Ectodermal cell (in vitro differentiated cells): ENCODE measurements around the gene SPTBN4.

Experiments used
- H3K27ac ChIP-seq: 2 replicates; pipeline ENCODE4 v1.7.0; 2013; ENCODE audit warnings: mild to moderate bottlenecking, low read depth, low read length; ENCODE audit not compliant: insufficient read depth, poor library complexity, severe bottlenecking
- H3K27me3 ChIP-seq: 2 replicates; pipeline ENCODE4 v1.7.0; 2013; ENCODE audit warnings: mild to moderate bottlenecking, low read length; ENCODE audit not compliant: insufficient read depth, control insufficient read depth, poor library complexity, severe bottlenecking
- H3K36me3 ChIP-seq: one replicate; pipeline ENCODE4 v1.7.0; 2013; ENCODE audit warnings: low read length; ENCODE audit not compliant: control insufficient read depth, insufficient read depth
- H3K4me1 ChIP-seq: one replicate; pipeline ENCODE4 v1.7.0; 2013; ENCODE audit warnings: low read length; ENCODE audit not compliant: control insufficient read depth, insufficient read depth
- H3K4me3 ChIP-seq: 2 replicates; pipeline ENCODE4 v1.7.0; 2013; ENCODE audit warnings: low read depth, low read length, control low read depth; ENCODE audit not compliant: insufficient read depth
- H3K9me3 ChIP-seq: 2 replicates; pipeline ENCODE4 v1.7.0; 2013; ENCODE audit warnings: mild to moderate bottlenecking, low read length, moderate library complexity; ENCODE audit not compliant: control insufficient read depth
- WGBS, 2 experiments: methylation state at CpG; one replicate each; pipeline ENCODE4 v1.1.7; 2013; ENCODE audit warnings: missing lambda C conversion rate in 2 of 2; 5-methylcytosine and 5-hydroxymethylcytosine counted together

Gene SPTBN4

DNA sequence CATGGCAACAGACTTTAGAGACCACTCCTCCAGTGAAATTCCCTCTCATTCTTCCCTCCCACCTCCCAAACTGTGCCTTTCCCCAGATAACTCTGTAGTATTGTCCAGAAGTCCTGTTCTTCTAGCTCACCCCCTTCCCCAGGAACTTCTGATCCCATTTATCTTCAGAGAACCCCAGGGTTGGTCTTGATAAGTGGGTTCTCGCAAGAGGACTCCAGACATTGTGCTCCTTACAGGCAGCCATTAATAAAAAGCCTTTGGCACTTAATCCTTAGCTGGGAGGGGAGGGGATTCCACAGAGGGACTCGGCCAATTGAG lies 136.2 kb downstream of the SPTBN4 start:
- H3K27ac ChIP-seq = peak overlapping the region; percentile 89
- 34 to 46% methylated on average over 2 of the region's 2 CpGs for WGBS, 2 experiments
- peaks cover 81% of the 10 kb centered on the region for H3K27me3 ChIP-seq
- H3K36me3 ChIP-seq = no peaks in the 10 kb centered on the region
- peaks cover 52% of the 10 kb centered on the region for H3K4me1 ChIP-seq
- no peaks in the 10 kb centered on the region for H3K9me3 ChIP-seq
- H3K4me3 ChIP-seq = peak overlapping the region; percentile 39

DNA sequence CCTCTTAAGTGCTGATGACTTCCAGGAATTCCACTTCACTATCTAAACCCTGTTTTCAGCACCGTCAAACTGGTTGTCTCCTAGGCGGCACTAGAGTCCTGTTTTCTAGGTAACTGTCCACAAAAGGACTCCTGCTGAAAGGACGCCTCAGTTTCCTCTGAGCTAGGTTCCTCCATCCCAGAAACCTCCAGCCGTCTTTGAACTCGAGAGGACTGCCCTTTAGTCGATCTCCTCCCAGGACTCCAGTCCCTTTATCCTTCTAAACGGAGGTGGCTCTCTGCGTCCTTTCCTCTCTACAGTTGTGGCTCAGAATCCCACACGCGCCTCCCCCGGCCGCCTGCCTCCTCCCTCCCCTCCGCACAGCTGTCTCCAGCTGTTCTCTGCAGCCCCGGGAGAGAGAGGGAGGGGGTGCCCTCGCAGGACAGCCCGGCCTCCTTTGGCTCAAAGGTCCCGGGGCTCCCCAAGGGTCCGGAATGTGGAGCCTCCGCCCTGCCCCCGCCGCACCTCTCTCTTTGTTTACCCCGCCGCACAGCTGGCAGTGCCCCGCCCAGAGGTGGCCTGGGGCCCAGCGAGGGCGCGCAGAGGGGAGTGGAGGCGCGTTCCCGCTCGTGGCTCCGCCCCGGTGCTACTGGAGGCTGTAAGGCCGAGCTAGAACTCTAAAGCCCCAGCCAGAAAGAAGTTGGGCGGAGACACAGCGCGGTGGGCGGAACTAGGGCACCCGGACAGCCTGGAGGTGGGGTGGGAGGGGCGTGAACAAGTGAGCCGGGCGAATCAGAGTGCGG lies 136.8 kb downstream of the SPTBN4 start:
- no peaks in the 10 kb centered on the region for H3K9me3 ChIP-seq
- H3K27me3 ChIP-seq = peaks cover 87% of the 10 kb centered on the region
- peaks cover 52% of the 10 kb centered on the region for H3K4me1 ChIP-seq
- 1% methylated on average over 43 of the region's 43 CpGs for WGBS, 2 experiments
- peak overlapping the region; percentile 39 for H3K4me3 ChIP-seq
- H3K36me3 ChIP-seq = no peaks in the 10 kb centered on the region
- H3K27ac ChIP-seq = peak overlapping the region; percentile 89

DNA sequence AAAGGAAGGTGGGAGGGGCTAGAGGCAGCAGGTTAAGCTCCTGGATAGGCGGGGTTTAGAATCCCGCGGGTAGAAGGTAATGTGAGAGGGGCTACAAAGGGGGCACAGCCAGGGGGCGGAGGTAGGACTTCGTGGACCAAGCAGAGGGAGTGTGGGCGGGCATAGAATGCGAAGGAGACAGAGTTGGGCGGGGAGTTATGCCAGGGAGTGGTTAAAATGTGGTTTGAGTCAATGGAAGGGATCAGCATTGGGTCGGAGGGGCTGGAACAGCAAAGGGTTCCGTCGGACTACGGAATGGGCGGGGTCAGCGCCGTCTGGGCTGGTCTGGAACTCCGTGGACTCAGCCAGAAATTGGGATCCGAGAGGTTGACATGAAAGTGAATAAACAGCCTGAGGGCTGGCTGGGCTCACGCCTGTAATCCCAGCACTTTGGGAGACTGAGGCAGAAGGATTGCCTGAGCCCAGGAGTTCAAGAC lies 137.4 kb downstream of the SPTBN4 start:
- Histone ChIP-seq H3K4me3 (no peak overlapping the region), H3K27ac (no peak overlapping the region), H3K36me3 (no peaks in the 10 kb centered on the region), H3K9me3 (no peaks in the 10 kb centered on the region), H3K4me1 (peaks cover 52% of the 10 kb centered on the region), H3K27me3 (peaks cover 87% of the 10 kb centered on the region)
- 7 to 8% methylated on average over 18 of the region's 18 CpGs for WGBS, 2 experiments

DNA sequence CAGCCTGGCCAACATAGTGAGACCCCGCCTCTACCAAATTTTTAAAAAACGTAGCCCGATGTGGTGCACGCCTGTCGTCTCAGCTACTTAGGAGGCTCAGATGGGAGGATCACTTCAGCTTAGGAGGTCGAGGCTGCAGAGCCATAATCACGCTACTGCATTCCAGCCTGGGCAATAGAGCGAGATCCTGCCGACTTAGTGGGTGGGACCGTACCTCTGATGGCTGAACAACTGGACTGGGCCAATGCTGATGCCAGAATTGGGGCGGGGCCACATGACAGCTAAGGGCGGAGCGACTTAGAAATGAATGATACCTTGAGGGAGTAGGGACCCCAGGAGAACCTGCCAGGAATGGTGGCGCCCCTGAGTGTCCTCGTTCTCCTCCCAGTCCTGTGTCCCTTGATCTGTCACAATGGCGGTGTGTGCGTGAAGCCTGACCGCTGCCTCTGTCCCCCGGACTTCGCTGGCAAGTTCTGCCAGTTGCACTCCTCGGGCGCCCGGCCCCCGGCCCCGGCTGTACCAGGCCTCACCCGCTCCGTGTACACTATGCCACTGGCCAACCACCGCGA lies 137.9 kb downstream of the SPTBN4 start:
- peaks cover 47% of the 10 kb centered on the region for H3K4me1 ChIP-seq
- no peak overlapping the region for H3K4me3 ChIP-seq
- H3K27me3 ChIP-seq = peaks cover 87% of the 10 kb centered on the region
- no peaks in the 10 kb centered on the region for H3K9me3 ChIP-seq
- no peak overlapping the region for H3K27ac ChIP-seq
- WGBS, 2 experiments = 32 to 33% methylated on average over 29 of the region's 29 CpGs
- H3K36me3 ChIP-seq = no peaks in the 10 kb centered on the region

DNA sequence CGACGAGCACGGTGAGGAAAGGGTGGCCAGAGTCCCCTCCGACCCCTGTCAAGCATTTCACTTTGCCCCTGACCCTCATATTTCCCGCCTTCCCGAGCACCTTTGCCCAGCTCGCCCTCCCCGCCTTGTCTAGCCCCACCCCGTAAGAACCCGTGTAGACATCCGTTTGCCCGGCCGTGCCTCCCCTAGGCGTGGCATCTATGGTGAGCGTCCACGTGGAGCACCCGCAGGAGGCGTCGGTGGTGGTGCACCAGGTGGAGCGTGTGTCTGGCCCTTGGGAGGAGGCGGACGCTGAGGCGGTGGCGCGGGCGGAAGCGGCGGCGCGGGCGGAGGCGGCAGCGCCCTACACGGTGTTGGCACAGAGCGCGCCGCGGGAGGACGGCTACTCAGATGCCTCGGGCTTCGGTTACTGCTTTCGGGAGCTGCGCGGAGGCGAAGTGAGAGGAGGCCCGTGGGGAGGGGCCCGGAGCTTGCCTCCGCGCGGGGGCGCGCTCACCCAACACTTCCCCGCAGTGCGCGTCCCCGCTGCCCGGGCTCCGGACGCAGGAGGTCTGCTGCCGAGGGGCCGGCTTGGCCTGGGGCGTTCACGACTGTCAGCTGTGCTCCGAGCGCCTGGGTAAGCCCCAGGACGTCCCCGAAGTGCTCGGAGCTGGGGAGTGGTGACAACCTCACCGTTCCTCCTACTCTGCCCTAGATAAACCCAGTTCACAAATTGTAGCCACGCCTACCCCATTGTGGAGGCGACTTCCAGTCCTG lies 138.6 kb downstream of the SPTBN4 start:
- Histone ChIP-seq H3K9me3 (no peaks in the 10 kb centered on the region), H3K27me3 (peaks cover 85% of the 10 kb centered on the region), H3K27ac (no peak overlapping the region), H3K4me1 (peaks cover 44% of the 10 kb centered on the region), H3K36me3 (no peaks in the 10 kb centered on the region), H3K4me3 (peak overlapping the region; percentile 28)
- 1% methylated on average over 71 of the region's 71 CpGs for WGBS, 2 experiments

DNA sequence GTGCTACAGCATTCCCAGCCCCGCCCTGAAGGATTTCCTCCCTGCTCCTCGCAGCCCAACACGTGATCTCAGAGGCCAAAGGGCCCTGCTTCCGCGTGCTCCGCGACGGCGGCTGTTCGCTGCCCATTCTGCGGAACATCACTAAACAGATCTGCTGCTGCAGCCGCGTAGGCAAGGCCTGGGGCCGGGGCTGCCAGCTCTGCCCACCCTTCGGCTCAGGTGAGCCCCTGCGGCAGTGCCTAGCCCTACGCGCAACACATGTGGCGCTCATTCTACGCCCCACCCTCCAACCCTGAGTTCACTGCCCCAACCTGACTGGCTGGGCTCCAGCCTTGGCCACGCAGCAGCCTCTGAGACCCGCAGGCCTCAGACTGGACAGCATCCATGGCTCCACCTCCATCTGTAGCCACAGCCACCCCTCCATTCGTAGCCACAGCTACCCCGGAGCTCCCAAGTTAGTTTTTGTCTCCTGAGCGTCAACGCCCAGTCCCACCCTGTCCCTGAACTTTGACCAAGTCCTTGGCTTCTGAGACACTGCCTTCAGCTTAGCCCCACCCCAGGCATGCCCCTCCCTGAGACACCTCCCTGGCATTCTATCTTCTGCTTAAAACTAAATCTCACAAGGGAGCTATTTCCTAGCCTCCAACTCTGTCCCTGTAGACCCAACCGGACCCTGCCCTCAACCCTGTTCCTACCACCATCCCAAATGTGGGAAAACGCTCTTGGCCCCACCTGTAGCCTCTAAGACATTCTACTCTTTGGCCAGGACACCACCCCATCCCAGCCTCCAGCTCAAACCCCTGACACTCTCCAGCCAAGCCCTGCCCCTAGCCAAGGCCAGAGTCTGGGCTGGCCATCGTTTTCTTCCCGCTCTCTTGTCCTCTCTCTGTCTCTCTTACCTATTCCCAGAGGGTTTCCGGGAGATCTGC lies 140.8 kb downstream of the SPTBN4 start:
- Histone ChIP-seq H3K4me3 (no peak overlapping the region), H3K27me3 (peaks cover 78% of the 10 kb centered on the region), H3K4me1 (peaks cover 34% of the 10 kb centered on the region), H3K36me3 (no peaks in the 10 kb centered on the region), H3K27ac (no peak overlapping the region), H3K9me3 (no peaks in the 10 kb centered on the region)
- 79 to 82% methylated on average over 31 of the region's 31 CpGs for WGBS, 2 experiments

DNA sequence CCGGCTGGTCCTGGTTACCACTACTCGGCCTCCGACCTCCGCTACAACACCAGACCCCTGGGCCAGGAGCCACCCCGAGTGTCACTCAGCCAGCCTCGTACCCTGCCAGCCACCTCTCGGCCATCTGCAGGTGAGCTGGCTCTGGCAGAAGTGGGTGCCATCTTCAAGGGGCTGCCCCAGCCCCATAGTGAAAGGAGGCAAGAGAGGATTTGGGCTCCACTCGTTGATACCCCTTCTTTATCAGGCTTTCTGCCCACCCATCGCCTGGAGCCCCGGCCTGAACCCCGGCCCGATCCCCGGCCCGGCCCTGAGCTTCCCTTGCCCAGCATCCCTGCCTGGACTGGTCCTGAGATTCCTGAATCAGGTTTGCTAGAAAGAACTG lies 141.4 kb downstream of the SPTBN4 start:
- Histone ChIP-seq H3K36me3 (no peaks in the 10 kb centered on the region), H3K4me1 (peaks cover 28% of the 10 kb centered on the region), H3K27ac (no peak overlapping the region), H3K27me3 (peaks cover 77% of the 10 kb centered on the region), H3K9me3 (no peaks in the 10 kb centered on the region), H3K4me3 (no peak overlapping the region)
- WGBS, 2 experiments = 91% methylated on average over 14 of the region's 14 CpGs

DNA sequence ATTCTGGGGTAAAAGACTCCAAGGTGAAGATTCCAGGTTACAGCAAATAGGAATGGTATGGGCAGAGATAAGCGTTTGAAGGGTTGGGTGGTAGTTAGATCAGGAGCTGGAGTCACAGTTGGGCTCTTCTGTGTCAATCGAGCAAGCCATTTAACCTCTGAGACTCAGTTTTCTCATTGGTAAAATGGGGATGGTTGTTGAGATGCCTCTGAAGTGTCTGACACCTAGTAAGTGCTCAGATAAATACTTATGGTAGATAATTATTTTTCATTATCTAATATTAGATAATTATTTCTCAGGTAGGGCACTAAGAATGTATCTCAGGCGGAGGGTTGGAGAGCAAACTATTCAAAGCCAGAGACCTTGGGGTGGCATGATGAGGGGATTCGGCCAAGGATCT lies 142.2 kb downstream of the SPTBN4 start:
- Histone ChIP-seq H3K27ac (no peak overlapping the region), H3K9me3 (no peaks in the 10 kb centered on the region), H3K4me1 (peaks cover 24% of the 10 kb centered on the region), H3K4me3 (no peak overlapping the region), H3K27me3 (peaks cover 77% of the 10 kb centered on the region), H3K36me3 (no peaks in the 10 kb centered on the region)
- 74 to 75% methylated on average over 4 of the region's 4 CpGs for WGBS, 2 experiments

DNA sequence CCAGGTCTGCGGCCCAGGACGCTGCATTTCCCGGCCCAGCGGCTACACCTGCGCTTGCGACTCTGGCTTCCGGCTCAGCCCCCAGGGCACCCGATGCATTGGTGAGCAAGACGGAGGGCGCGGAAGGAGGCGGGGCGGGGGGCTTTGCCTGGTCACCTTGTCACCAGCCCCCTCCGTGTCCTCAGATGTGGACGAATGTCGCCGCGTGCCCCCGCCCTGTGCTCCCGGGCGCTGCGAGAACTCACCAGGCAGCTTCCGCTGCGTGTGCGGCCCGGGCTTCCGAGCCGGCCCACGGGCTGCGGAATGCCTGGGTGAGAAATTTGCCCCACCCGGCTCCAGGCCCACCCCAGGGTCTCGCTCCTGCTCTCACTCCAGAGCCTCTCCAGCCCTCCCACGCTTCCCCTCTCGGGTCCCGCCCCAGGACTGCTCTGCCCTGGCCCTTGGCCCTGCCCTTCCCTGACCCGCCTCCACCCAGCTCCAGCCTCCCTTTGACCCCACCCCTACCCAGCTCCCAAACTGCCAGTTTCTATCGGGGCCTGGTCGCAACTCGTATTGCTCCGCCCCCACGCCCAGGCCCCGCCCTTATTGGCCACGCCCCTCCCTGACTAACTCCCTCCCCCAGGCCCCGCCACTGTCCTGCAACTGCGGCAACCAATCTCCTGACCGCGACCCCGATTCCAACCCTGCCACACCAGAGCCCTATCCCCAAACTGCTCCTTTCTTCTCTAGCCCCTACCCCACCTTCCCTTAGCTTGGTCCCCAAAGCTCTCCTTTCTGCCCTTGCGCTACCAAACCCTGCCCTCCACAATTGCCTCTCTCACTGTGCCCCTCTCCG lies 143.0 kb downstream of the SPTBN4 start:
- 2% methylated on average over 49 of the region's 50 CpGs for WGBS, 2 experiments
- Histone ChIP-seq H3K27me3 (peaks cover 69% of the 10 kb centered on the region), H3K4me1 (peaks cover 21% of the 10 kb centered on the region), H3K9me3 (no peaks in the 10 kb centered on the region), H3K27ac (no peak overlapping the region), H3K4me3 (peak overlapping the region; percentile 39), H3K36me3 (no peaks in the 10 kb centered on the region)
